Measurements from ENCODE around the gene CTPS1.

DNA sequence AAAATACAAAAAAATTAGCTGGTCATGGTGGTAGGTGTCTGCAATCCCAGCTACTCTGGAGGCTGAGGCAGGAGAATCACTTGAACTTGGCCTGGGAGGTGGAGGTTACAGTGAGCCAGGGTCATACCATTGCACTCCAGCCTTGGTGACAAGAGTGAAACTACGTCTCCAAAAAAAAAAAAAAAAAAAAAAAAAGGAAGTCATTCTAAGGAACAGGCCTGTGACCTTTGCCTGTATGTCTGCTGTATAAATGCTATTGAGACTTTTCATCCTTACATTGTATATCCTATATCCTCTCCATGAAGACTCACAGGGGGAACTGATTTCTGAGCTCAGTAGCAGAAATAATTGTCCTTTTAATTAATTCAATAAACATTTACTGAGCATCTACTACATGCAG lies 7.5 kb upstream of the CTPS1 start:
- TF ChIP-seq REST (IDR thresholded peaks at IDR 0.05; ENCODE audit: low read depth) (no peak), CTCF (IDR thresholded peaks at IDR 0.05 in 2 of 3, conservative IDR thresholded peaks at IDR 0.05 in 1 of 3; ENCODE audit: borderline replicate concordance in 1 of 3, insufficient read depth in 1 of 3, low read depth in 2 of 3, low read length in 2 of 3) (no peak), EZH2 (IDR thresholded peaks at IDR 0.05) (no peak), CEBPB (IDR thresholded peaks at IDR 0.05; ENCODE audit: low read depth) (no peak), SIN3A (IDR thresholded peaks at IDR 0.05; ENCODE audit: low read depth) (no peak), POLR2AphosphoS5 (IDR thresholded peaks at IDR 0.05; ENCODE audit: low read depth, low read length) (no peak), ATF3 (IDR thresholded peaks at IDR 0.05) (no peak)
- TF ChIP-seq, protein P1, sequence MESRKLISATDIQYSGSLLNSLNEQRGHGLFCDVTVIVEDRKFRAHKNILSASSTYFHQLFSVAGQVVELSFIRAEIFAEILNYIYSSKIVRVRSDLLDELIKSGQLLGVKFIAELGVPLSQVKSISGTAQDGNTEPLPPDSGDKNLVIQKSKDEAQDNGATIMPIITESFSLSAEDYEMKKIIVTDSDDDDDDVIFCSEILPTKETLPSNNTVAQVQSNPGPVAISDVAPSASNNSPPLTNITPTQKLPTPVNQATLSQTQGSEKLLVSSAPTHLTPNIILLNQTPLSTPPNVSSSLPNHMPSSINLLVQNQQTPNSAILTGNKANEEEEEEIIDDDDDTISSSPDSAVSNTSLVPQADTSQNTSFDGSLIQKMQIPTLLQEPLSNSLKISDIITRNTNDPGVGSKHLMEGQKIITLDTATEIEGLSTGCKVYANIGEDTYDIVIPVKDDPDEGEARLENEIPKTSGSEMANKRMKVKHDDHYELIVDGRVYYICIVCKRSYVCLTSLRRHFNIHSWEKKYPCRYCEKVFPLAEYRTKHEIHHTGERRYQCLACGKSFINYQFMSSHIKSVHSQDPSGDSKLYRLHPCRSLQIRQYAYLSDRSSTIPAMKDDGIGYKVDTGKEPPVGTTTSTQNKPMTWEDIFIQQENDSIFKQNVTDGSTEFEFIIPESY (IDR thresholded peaks at IDR 0.05; ENCODE audit: extremely low read depth, insufficient replicate concordance, low read length): no peak
